Sigmoid colon (tissue), 4 donors: ENCODE results near the gene CCNL2.

ENCODE experiments used
- EP300 ChIP-seq, 4 donors: sonication (generic); formaldehyde crosslinking; IDR thresholded peaks; one replicate each; pipeline ENCODE4 v1.6.1; 2017; ENCODE audit warnings: antibody characterized with exemption in 4 of 4
- POLR2A ChIP-seq, 2 donors: fragments of 450-650 bp; IDR thresholded peaks; one replicate each; pipeline ENCODE4 v1.6.1; 2016; ENCODE audit warnings: antibody characterized with exemption in 2 of 2, mild to moderate bottlenecking in 2 of 2, moderate library complexity in 2 of 2
- TF ChIP-seq, protein P1 (sequence below), 4 experiments: fragments of 450-650 bp in 3 of 4; fragments of 200-600 bp in 1 of 4; IDR thresholded peaks; one replicate each; pipeline ENCODE4 v1.5.1; 2016 to 2019; ENCODE audit warnings: antibody characterized with exemption in 4 of 4, mild to moderate bottlenecking in 3 of 4, moderate library complexity in 2 of 4

DNA sequence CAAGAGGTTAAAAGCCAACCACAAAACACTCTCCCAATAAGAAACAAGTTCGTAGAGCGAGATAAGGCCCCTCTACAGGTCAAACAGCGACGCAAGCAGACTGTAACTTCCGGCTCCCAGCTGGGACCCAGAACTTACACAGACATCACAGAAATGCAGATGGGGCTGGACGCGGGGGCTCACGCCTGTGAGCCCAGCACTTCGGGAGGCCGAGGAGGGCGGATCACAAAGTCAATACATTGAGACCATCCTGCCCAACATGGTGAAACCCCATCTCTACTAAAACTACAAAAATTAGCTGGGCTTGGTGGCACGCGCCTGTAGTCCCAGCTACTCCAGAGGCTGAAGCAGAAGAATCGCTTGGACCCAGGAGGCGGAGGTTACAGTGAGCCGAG lies 11.1 kb downstream of the CCNL2 start:
- TF ChIP-seq, protein P1, sequence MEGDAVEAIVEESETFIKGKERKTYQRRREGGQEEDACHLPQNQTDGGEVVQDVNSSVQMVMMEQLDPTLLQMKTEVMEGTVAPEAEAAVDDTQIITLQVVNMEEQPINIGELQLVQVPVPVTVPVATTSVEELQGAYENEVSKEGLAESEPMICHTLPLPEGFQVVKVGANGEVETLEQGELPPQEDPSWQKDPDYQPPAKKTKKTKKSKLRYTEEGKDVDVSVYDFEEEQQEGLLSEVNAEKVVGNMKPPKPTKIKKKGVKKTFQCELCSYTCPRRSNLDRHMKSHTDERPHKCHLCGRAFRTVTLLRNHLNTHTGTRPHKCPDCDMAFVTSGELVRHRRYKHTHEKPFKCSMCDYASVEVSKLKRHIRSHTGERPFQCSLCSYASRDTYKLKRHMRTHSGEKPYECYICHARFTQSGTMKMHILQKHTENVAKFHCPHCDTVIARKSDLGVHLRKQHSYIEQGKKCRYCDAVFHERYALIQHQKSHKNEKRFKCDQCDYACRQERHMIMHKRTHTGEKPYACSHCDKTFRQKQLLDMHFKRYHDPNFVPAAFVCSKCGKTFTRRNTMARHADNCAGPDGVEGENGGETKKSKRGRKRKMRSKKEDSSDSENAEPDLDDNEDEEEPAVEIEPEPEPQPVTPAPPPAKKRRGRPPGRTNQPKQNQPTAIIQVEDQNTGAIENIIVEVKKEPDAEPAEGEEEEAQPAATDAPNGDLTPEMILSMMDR (IDR thresholded peaks at IDR 0.05) = no peak
- TF ChIP-seq EP300 (IDR thresholded peaks at IDR 0.05) (no peak), POLR2A (IDR thresholded peaks at IDR 0.05) (no peak)
